Measurements from ENCODE around the gene RTCB. TPM values are rescaled to one million over a fixed set of nuclear protein-coding genes. Genes with fewer than 3 reads are reported as not detected.

Gene RTCB
- total and polyA plus RNA-seq, 2 of the 13 experiments (the other 11 are each of a cell fraction or from before 2014, with no cell fraction given), result 108 to 167 TPM

GRCh38 chr22:32411829-32412592 lies at the start of gene RTCB (continued):
- TF ChIP-seq KMT2A (CRISPR knock-in tag; IDR thresholded peaks at IDR 0.05), result 0 out of 2 replicates have a peak, but pooled peaks have one; percentile 63
- TF ChIP-seq PRDM4 (CRISPR knock-in tag; IDR thresholded peaks at IDR 0.05; ENCODE audit: borderline replicate concordance), result no peak
- TF ChIP-seq SP5 (CRISPR knock-in tag; IDR thresholded peaks at IDR 0.05; ENCODE audit: borderline replicate concordance, low read depth), result no peak
- TF ChIP-seq ZNF556 (CRISPR knock-in tag; IDR thresholded peaks at IDR 0.05; ENCODE audit: borderline replicate concordance), result peak; percentile 57; the same call in 1 of the 2 replicates
- no peak for TF ChIP-seq RARA (CRISPR knock-in tag; IDR thresholded peaks at IDR 0.05)
- no peak for TF ChIP-seq HNRNPK (IDR thresholded peaks at IDR 0.05; ENCODE audit: low read depth, low read length, poor library complexity, severe bottlenecking)
- peak; percentile 91 for TF ChIP-seq PHF8 (CRISPR knock-in tag; IDR thresholded peaks at IDR 0.05)
- TF ChIP-seq ZNF256 (CRISPR knock-in tag; conservative IDR thresholded peaks at IDR 0.05), result no peak
- TF ChIP-seq HDAC1 (CRISPR knock-in tag; IDR thresholded peaks at IDR 0.05), result no peak; the same call in 1 of the 2 replicates
- 0 out of 2 replicates have a peak, but pooled peaks have one; percentile 47 for TF ChIP-seq MEIS2 (CRISPR knock-in tag; IDR thresholded peaks at IDR 0.05)
- peak; percentile 92 for TF ChIP-seq ASH2L (IDR thresholded peaks at IDR 0.05; ENCODE audit: insufficient read length, low read depth, low read length)
- TF ChIP-seq ZNF101 (CRISPR knock-in tag; IDR thresholded peaks at IDR 0.05; ENCODE audit: borderline replicate concordance, low read depth), result no peak
- peak; percentile 79 for TF ChIP-seq YEATS2 (CRISPR knock-in tag; IDR thresholded peaks at IDR 0.05; ENCODE audit: borderline replicate concordance)
- TF ChIP-seq ZNF607 (CRISPR knock-in tag; IDR thresholded peaks at IDR 0.05; ENCODE audit: borderline replicate concordance), result peak; percentile 31; the same call in 1 of the 2 replicates
- no peak for TF ChIP-seq ARHGAP35 (CRISPR knock-in tag; IDR thresholded peaks at IDR 0.05; ENCODE audit: borderline replicate concordance)
- TF ChIP-seq SRSF4 (IDR thresholded peaks at IDR 0.05; ENCODE audit: low read depth, low read length, poor library complexity, severe bottlenecking), result no peak
- TF ChIP-seq IRF9 (CRISPR knock-in tag; IDR thresholded peaks at IDR 0.05; ENCODE audit: borderline replicate concordance), result no peak
- no peak for TF ChIP-seq PHF5A (CRISPR knock-in tag; IDR thresholded peaks at IDR 0.05; ENCODE audit: low read depth, unreplicated experiment)
- no peak for TF ChIP-seq ZNF367 (CRISPR knock-in tag; IDR thresholded peaks at IDR 0.05; ENCODE audit: borderline replicate concordance)
- TF ChIP-seq ZNF121 (CRISPR knock-in tag; IDR thresholded peaks at IDR 0.05), result no peak
- no peak for TF ChIP-seq ZNF34 (CRISPR knock-in tag; IDR thresholded peaks at IDR 0.05; ENCODE audit: borderline replicate concordance)
- no peak for TF ChIP-seq NFYC (CRISPR knock-in tag; IDR thresholded peaks at IDR 0.05)
- no peak for TF ChIP-seq ARID2 (CRISPR knock-in tag; IDR thresholded peaks at IDR 0.05; ENCODE audit: borderline replicate concordance)
